Left ventricle myocardium inferior (tissue), 1 donor: ENCODE data around the gene MRPL22. TPM values are rescaled to one million over a fixed set of nuclear protein-coding genes. Genes with fewer than 3 reads are reported as not detected.
"Not testable (repeated sequence)": the region's sequence is repeated elsewhere in the genome, so short reads cannot be mapped to it uniquely, and the experiment has no call there.

Experiments used
- DNase-seq: peaks from one replicate; pipeline ENCODE4 v3.0.0-alpha.2; 2020
- H3K27ac ChIP-seq: fragments of 200-600 bp; replicated peaks from 2 replicates; pipeline ENCODE4 v1.8.0; 2021
- H3K27me3 ChIP-seq: fragments of 200-600 bp; 2 replicates; pipeline ENCODE4 v1.8.0; 2021; ENCODE audit warnings: low read depth
- H3K36me3 ChIP-seq: fragments of 200-600 bp; 2 replicates; pipeline ENCODE4 v1.8.0; 2021
- H3K4me1 ChIP-seq: fragments of 200-600 bp; 2 replicates; pipeline ENCODE4 v1.8.0; 2021
- H3K4me3 ChIP-seq: fragments of 200-600 bp; 2 replicates; pipeline ENCODE4 v1.8.0; 2021; ENCODE audit warnings: mild to moderate bottlenecking, moderate library complexity
- H3K9me3 ChIP-seq: fragments of 200-600 bp; replicated peaks from 2 replicates; pipeline ENCODE4 v1.8.0; 2021
- CTCF ChIP-seq: fragments of 200-600 bp; IDR thresholded peaks from 2 replicates; pipeline ENCODE4 v1.8.0; 2021; ENCODE audit warnings: antibody characterized with exemption, mild to moderate bottlenecking, borderline replicate concordance
- intact Hi-C: fragments of 100-400 bp; cut with micrococcal nuclease; formaldehyde crosslinking; loops from one replicate; pipeline ENCODE4 v1.11.0; 2022
- total RNA-seq: library from RNA; stranded (reverse); fragmentation: NEBNext Ultra II Directional; extraction: Animal tissue kit (Norgen Biotek cat#: 25700); gene quantifications from one replicate; pipeline ENCODE4 v1.2.1, GENCODE V29; 2021
- donor health status: DM: no; HTN: yes; CAD: no; lungs with severe emphysema.

Gene MRPL22
- total RNA-seq, 1 donor from 2014 or later, result 78.4 TPM

DNA sequence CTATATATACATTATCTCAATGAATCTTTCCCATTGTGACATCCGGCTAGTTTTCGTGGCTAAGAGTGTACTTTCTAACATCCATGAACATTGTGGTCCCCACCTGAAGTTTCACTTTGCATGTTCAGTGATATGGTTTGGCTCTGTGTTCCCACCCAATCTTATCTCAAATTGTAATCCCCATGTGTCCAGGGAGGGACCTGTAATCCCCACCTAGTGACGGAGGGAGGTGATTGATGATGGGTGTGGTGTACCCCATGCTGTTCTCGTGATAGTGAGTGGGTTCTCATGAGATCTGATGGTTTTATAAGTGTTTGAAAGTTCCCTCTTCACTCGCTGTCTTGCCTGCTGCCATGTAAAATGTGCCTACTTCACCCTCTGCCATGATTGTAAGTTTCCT lies 28.1 kb downstream of the MRPL22 start:
- Histone ChIP-seq H3K36me3 (peaks cover 32% of the 10 kb centered on the region), H3K9me3 (no peaks in the 10 kb centered on the region), H3K4me3 (no peak overlapping the region), H3K4me1 (peaks cover 41% of the 10 kb centered on the region), H3K27me3 (no peaks in the 10 kb centered on the region), H3K27ac (no peak overlapping the region)
- no peak for TF ChIP-seq CTCF
- intact Hi-C loops, result no loop called here
- no peak for DNase-seq

DNA sequence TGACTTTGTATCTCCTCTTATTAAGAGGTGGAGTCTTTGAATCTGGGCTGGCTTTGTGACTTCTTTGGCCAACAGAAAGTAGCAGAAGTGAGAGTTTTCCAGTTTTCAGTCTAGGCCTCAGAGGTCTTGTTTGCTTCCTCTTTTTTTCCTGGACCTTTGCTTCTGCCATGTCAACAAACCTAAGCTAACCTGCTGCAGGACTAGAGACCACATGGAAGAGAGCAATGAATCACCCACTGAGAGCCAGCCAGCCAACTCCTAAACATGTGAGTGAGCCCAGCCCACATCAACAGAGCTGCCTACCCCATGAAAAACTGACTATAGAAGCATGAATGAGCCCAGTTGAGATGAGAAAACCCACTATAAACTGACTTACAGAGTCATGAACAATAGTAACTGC lies 29.9 kb downstream of the MRPL22 start:
- intact Hi-C loops, result no loop called here
- H3K27ac ChIP-seq, result no peak overlapping the region
- no peaks in the 10 kb centered on the region for H3K27me3 ChIP-seq
- no peak overlapping the region for H3K4me3 ChIP-seq
- no peak for DNase-seq
- peaks cover 32% of the 10 kb centered on the region for H3K36me3 ChIP-seq
- TF ChIP-seq CTCF, result no peak
- H3K9me3 ChIP-seq, result no peaks in the 10 kb centered on the region
- peaks cover 26% of the 10 kb centered on the region for H3K4me1 ChIP-seq

GRCh38 chr5:154971501-154971900 lies 30.6 kb downstream of the MRPL22 start:
- Histone ChIP-seq H3K27me3 (no peaks in the 10 kb centered on the region), H3K4me1 (peaks cover 19% of the 10 kb centered on the region)
- intact Hi-C loops, result no loop called here

GRCh38 chr5:154972476-154973080 lies 31.7 kb downstream of the MRPL22 start:
- DNase-seq, result no peak
- TF ChIP-seq CTCF, result peak; percentile 73
- Histone ChIP-seq H3K9me3 (no peaks in the 10 kb centered on the region), H3K27me3 (no peaks in the 10 kb centered on the region), H3K4me1 (peaks cover 8% of the 10 kb centered on the region), H3K4me3 (no peak overlapping the region), H3K36me3 (peaks cover 17% of the 10 kb centered on the region), H3K27ac (peak overlapping the region; percentile 35)
- intact Hi-C loops, result no loop called here

More at GRCh38 chr5:154971501-154971900, 30.6 kb downstream of the MRPL22 start:
- no peak overlapping the region for H3K27ac ChIP-seq
- H3K36me3 ChIP-seq, result peaks cover 28% of the 10 kb centered on the region
- no peak overlapping the region for H3K4me3 ChIP-seq
- no peaks in the 10 kb centered on the region for H3K9me3 ChIP-seq
- no peak for TF ChIP-seq CTCF
- no peak for DNase-seq

DNA sequence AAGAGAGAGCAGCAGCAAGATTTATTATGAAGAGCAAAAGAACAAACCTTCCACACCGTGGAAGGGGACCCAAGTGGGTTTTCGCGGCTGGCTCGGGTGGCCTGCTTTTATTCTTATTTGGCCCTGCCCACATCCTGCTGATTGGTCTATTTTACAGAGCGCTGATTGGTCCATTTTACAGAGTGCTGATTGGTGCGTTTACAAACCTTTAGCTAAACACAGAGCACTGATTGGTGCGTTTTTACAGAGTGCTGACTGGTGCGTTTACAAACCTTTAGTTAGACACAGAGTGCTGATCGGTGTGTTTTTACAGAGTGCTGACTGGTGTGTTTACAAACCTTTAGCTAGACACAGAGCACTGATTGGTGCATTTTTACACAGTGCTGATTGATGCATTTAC lies 35.2 kb downstream of the MRPL22 start:
- H3K4me1 ChIP-seq, H3K27ac ChIP-seq, H3K4me3 ChIP-seq, H3K9me3 ChIP-seq, intact Hi-C loops, H3K36me3 ChIP-seq, H3K27me3 ChIP-seq, DNase-seq: not testable (repeated sequence)

DNA sequence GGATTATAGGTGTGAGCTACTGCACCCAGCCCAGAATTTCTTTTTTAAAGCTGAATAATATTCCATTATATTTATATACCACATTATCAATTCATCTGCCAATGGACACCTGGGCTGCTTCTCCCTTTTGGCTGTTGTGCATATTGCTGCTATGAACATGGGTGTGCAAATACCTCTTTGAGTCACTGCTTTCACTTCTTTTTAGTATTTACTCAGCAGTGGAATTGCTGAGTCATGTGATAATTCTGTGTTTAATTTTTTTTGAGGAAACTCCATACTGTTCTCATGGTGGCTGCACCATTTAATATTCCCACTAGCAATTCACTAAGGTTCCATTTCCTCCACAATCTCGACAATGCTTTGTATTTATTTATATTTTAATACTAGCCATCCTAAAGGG lies 36.5 kb downstream of the MRPL22 start:
- Histone ChIP-seq H3K4me3 (no peak overlapping the region), H3K9me3 (no peaks in the 10 kb centered on the region), H3K27ac (no peak overlapping the region), H3K4me1 (no peaks in the 10 kb centered on the region), H3K27me3 (no peaks in the 10 kb centered on the region), H3K36me3 (no peaks in the 10 kb centered on the region)
- no peak for TF ChIP-seq CTCF
- intact Hi-C loops, result no loop called here
- DNase-seq, result no peak

DNA sequence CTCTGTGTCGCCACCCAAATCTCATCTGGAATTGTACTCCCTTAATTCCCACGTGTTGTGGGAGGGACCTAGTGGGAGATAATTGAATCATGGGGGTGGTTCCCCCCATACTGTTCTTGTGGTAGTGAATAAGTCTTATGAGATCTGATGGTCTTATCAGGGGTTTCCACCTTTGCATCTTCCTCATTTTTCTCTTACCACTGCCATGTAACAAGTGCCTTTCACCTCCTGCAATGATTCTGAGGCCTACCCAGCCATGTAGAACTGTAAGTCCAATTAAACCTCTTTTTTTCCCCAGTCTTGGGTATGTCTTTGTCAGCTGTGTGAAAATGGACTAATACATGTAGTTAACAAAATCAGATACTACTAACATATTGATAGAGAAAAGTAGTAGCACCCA lies 37.4 kb downstream of the MRPL22 start:
- H3K4me3 ChIP-seq, H3K4me1 ChIP-seq, H3K27me3 ChIP-seq, H3K36me3 ChIP-seq, H3K9me3 ChIP-seq, H3K27ac ChIP-seq, DNase-seq, intact Hi-C loops: not testable (repeated sequence)
